GM18519 (cell line): ENCODE results near the gene CARS1.

Experiments
- ATAC-seq: cut with Tn5 transposase; IDR thresholded peaks from one replicate; pipeline ENCODE4 v1.9.1; 2021; ENCODE audit warnings: mild to moderate bottlenecking, moderate library complexity; ENCODE audit not compliant: unreplicated experiment, low FRiP score

CARS1 gene

DNA sequence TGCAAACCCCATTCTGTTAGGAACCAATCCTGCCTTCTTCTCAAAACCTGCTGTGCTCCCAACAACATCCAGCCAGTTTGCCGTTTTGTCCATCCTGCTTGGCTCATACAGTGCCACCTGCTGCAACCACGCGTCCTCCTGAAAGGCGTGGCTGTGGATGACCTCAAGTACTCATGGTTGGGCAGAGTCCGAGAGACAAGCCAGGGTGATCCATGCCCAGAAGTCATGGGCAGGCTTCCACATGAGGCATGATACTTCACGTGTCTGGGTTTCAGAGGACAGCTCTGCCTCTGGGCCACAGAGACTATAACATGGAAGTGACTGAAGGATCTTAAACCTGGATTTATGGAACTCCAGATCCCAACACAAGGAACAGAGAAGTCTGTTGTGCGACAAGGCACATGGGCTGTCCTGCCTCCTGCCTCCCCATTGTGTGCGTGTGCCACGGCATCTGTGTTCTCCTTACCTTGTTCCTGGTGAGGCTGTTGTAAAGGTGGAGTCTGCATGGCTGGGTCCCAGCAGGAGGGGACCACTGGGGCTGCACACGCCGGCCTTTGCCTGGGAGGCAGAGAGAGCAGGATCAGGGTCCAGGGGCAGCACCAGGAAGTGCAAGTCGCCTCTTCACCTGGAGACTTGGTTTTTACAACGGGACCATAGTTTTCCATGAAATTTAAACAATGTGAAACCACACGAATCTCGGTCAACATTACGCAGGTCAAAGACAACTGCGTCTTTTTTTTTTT is 15.4 kb downstream of the CARS1 start:
- ATAC-seq, result no peak

DNA sequence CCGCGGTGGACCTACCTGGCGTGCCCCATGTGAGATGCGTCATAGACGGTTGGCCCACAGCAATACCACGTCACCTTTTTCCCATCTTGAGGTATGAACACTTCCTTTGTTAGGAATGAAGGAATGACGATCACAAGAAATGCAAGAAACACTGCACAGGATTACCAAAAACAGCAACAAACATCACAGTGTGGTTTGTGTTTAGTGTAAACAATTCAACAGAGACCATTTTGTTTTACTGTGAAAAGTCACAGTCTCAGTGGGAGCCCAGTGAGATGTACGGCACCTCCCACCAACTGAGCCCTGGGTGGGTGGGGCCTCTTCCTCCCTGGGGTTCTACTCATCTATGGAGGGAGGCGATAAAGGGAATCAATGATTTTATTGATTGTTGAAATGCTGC is 16.3 kb downstream of the CARS1 start:
- no peak for ATAC-seq

DNA sequence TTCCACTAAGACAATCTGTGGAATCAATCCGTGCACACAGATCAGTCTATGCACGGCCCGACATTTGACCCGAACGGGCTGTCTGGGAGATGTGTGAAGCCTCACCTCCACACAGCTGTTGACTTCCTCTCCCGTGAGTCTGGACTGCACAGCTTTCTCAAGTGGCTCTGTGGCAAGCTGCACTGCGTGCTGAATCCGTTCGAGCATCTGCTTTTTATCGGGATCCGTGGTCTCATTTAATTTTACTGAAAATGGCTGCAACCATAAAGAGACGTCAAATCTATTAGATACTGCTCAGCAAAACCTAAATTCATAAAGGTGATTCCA is 19.3 kb downstream of the CARS1 start:
- ATAC-seq, result no peak

DNA sequence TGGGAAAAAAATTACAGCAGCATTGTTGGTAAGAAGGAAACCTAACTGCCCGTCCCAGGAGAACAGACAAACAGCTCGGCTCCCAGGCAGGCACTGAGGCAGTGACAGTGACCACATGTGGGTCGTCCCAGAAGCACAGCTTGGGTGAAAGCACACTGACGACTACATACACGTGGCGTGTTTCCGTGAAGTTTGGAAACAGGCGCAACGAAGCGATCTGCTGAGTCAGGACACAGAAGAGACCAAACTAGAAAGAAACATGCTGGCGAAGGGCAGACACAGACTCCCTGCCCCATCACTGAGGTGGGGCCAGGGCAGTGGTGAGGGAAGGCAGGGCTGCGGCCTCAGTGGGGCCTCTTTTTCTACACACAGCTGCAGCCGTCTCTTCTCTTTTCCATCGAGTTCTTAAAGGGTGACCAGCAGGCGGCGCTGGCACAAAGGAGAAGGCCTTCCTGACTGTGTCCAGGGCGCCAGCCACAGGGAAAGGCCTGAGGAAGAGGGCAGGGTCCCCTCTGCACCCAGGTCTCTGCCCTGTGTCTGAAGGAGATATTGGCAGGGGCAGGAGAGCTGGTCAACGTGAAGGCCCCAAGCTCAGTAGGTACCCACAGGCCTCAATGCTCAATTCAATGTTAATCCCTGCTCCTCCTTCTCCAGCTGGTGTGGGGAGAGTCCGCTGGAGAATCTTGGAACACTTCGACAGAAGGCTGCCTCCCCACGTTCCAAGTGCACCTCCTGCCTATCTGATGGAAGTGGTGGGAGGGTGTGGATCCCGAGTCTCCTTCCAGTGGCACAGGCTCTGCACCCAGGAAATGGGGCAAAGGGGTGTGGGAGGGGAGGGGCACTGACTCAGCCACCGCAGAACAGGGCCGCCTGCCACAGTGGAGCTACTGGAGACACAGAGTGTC is 19.9 kb downstream of the CARS1 start:
- no peak for ATAC-seq

DNA sequence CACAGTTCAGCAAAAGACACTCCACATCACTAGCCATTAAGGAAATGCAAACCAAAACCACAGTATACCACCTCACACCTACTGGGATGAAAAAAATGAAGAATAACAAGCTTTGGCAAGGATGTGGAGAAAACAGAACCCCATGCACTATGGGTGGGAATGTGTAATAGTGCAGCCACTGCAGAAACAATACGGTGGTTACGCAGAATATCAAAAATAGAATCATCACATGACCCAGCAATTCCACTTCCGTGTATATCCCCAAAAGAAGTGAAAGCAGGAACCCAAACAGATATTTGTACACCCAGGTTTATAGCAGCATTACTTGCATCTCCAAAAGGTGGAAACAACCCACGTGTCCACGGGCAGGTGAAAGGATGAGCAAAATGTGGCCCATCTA is 20.8 kb downstream of the CARS1 start:
- no peak for ATAC-seq

DNA sequence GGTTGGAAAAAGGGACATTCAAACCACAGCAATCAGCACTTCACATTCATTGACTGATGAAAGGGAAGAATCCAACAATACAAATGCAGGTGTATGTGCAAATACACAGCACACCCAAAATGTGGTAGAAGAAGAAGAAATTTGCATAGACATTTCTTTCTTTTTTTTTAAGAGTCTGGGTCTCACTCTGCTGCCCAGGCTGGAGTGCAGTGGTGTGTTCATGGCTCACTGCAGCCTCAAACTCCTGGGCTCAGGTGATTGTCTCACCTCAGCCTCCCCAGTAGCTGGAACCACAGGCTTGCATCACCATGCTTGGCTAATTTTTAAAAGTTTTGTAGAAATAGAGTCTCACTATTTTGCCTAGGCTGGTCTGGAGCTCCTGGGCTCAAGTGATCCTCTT is 21.9 kb downstream of the CARS1 start:
- ATAC-seq, result no peak

DNA sequence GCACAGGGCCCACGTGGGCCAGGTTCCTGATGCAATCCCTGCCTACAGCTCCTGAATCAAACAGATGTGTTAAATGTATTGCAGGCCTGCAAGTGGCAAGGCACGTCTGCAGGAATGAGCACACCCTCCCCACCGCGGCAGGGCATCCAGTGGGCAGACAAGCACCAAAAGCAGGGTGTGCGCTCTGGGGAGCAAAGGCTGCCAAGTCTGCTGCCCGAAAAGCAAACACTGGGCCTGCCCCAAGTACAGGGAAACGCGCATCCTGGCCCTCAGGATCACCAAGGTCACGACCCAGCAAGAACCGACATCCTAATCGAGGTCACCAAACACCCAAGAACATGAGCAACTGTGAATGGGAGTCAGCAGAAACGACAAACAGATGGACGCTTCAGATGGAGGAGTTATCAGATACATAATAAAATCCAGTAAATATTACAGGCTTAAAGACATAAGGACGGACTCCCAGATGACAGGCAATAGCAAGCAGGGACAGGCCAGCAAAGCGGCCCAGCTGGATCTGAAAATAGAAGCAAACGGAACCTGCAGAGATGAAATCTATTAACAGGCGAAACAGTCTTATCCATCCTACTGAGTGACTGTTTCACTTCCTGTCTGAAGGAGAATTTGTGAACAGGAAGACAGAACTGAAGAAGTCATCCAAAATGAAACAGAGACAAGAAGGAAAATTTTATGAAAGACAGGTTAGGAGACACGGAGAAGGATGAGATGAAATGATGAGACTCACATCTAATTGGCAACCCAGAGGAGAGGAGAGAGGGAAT is 26.7 kb downstream of the CARS1 start:
- ATAC-seq, result no peak

DNA sequence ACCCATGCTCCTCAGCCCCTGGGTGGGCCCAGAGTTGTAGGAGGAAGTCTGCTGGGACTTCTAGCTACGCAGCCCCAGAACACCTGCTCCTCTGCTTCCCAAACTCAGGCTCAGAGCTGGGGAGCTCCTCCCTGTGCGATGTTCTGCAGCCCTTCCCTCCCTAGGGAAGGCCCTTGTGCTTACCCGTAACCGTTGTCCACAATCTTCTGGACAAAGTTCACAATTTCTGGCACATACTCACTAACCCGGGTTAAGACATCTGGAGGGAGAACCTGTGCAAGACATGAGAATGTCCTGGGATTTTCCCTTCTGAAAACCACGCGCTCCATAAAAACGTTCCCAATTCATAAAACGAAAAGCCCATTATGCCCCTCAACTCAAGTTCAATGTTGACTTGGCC is 28.4 kb downstream of the CARS1 start:
- no peak for ATAC-seq

DNA sequence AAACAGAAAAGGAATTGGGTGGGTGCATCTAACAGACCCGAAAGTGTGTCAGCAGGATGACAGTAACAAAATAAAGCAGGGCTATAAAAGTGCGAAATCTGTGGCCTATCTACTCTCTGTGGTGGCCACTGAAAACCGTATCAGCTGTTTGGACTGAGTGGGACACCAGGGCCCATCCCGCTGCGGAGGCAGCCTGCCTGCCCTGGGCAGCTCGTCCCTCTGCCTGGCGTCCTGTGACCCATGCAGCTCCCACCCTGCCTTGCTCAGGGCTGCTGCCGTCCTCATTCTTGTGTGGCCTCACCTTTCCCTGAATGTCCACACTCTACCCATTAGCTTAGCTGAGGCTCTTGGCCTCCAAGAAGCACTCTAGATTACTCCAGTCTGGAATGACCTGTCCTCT is 30.4 kb downstream of the CARS1 start:
- ATAC-seq, result no peak

DNA sequence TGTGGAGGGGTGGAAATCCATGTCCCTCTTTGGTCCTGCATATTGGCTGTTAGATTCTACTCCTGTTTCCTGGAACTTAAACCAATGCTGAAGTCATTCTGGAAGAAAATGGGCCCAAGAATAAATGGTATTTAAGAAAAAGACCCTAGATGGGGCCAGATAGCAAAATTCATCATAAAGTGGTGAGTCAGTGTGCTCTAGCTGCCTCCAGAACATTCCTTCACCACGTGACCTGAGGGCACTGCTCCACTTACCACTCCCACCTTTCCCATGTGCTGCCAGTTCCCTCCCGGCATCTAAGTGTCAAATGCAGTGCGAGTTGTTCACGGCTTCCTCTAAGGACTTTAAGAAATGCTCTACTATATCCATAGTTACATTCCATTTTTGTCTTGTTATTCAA is 34.2 kb downstream of the CARS1 start:
- no peak for ATAC-seq

DNA sequence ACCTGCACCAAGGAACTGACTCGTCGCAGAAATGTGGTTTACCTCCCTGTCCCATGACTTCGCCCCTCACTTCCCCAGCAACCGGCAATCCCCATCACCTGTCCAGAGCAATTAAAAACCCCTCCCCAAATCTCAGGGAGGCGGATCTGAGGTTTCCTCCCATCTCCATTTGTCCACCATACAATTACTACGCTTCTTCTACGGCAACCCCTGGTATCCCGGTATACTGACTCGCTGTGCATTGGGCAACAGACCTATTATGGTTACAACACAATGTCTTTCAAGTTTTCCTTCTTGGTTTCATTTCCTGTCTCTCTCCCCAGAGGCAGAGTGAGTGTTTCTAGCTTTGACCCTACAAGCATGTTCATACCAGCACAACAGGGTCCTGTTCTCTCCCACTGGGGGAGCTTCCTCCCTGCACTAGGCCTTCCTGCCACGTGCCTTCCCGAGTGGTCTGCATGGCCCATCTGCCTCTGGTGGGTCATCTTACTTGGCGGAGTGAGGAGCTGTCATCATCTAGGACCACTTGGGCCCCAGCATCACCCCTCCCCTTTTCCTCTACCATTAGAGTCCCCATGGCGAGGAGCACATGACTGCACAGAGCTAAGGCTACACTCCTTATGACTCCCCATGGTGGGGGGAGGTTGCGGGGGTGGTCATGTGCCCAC is 34.8 kb downstream of the CARS1 start:
- ATAC-seq, result no peak

DNA sequence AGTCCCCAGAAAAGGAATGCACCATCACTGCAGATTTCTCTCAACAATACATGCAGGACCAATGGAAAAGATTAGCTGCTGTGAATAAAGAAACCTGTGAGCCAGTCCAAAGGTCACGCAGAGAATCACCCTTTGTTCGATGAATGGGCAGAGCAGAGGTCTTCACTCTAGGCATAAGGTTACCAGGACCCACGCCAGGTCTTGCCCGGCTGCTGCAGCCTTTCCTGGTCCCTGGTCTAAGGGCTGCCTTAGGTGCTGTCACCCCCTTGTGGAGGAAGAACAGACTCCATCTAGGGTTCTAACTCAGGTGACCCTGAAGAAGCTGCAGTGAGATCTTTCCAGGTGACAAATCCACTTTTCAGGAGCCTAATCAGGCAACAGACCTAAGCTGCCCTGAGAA is 36.1 kb downstream of the CARS1 start:
- no peak for ATAC-seq

DNA sequence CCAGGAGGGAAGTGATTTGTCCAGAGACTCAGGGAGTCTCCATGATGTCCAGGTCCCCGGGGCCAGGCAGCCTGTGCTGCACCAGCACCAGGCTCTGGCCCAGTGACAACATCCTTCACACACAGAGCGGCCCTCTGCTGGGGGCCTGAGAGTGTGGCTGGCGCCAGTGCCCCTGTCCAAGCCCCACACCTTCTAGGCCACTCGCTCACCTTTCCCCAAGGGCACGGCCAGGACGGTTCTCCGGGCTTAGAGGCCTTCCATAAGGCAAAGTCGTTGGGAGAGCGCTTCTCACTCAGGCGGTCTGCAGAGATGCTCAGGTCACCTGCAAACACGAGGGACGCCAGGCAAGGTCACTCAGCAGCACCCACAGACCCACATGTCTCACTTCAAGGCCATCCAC is 37.2 kb downstream of the CARS1 start:
- no peak for ATAC-seq

DNA sequence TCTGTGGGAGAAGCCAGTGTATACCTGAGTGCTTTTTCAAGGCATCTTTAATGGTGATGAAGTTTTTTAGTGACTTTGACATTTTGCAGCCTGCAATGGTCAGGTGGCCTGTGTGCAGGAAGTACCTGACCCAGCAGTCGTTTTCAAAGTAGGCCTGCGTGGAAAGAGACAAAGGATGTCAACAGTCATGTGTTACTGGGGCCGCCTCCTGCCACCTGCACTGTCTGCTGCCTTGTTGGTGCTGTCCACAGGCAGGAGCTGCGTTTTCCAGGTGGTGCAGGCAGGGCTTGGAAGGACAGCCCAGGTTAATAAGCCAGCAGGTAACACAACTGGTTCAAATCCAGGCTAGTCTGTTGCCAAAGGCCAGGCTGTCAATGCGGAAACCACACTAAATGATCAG is 38.6 kb downstream of the CARS1 start:
- no peak for ATAC-seq

DNA sequence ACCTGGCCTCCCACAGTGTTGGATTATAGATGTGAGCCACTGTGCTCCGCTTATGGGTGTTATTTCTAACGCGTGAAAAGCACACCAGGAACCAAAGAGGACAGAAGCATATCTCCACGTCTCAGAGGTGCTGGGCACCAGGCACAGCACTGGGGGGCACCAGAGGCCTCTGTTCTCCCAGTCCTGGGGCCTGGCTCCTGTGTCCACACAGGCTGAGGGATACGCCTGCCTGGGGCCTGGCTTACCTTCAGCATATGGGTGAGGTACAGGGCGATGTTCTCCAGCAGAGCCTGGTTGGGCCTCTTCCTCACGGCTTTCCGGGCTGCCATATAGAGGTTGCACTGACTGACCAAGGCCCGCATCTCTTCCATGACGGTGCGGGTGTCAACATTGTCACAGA is 40.4 kb downstream of the CARS1 start:
- ATAC-seq, result no peak

DNA sequence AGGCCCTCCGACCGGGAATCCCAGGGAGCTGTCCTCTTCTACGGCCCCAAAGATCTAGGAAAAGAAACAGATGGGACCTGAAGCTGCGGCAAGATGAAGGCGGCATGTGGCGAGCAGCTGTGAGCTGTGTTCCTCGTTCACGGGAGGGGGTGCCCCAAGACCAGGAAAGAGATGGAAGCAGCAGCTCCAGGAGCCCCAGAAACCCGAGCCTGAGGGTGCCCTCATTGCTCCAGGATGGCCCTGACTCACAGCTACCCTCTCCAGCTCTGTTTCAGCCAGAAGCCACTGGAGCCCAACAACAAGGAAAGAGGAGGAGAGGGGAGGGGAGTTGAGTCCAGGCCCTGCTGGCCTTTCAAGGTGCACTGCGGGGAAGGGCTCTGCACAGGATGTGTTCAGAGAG is 41.4 kb downstream of the CARS1 start:
- ATAC-seq, result no peak

DNA sequence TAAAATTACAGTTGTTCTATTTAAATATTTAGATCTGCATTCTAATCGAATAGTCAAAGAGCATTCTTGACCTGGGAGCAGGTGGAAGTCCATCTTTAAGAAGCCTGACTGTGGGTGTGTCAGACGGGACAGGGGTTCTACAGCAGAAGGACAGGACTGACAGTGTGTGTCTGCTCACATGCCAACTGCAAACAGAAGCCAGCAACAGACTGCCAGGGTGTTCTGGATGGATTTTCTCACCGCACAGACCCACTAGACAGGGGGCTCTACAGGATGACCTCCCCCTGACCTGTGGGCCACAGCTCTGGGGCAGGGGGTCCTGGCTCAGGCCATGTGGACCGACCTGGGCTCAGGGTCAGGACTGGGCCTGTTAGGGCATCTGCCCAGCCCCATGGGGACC is 42.3 kb downstream of the CARS1 start:
- no peak for ATAC-seq

DNA sequence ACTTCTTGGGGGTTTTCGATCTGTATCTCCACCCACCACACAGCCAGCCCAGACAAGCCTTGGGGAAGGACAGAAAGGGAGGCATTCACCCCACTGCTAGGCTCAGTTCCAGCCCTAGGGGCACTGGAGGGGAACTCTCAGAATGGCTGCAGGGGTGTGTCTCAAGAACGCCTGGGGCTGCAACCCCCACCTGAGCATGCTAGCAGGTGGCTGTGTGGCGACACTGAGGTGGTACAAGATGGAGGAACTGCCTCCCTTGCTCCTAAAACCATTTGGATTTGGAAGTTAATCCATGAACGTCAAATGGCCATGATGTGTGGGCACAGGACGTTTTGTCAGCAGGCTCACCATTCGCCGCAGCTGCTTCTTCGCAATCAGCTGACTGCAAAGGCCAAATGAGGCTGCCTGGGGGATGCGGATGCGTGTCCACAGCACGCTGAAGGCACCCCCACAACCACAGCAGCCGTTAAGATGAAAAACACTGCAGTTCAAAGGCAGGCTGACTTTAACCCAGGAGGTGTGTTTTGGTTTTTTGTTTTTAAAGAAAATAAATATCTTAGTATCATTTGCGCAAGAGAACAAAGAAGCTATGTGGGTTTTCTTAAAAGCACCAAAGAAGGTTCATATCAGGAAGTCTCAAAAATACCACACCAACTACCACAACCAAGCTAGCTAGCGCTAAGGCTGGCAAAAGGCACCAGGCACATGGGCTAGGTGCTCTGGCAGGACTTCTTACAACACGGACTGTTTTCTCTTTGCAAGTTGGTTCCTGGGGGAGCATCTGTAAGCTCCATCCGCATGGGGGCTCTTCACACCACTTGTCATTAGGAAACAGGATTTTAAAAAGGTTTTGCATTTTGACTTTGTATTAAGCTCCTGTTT is 42.9 kb downstream of the CARS1 start:
- ATAC-seq, result no peak

DNA sequence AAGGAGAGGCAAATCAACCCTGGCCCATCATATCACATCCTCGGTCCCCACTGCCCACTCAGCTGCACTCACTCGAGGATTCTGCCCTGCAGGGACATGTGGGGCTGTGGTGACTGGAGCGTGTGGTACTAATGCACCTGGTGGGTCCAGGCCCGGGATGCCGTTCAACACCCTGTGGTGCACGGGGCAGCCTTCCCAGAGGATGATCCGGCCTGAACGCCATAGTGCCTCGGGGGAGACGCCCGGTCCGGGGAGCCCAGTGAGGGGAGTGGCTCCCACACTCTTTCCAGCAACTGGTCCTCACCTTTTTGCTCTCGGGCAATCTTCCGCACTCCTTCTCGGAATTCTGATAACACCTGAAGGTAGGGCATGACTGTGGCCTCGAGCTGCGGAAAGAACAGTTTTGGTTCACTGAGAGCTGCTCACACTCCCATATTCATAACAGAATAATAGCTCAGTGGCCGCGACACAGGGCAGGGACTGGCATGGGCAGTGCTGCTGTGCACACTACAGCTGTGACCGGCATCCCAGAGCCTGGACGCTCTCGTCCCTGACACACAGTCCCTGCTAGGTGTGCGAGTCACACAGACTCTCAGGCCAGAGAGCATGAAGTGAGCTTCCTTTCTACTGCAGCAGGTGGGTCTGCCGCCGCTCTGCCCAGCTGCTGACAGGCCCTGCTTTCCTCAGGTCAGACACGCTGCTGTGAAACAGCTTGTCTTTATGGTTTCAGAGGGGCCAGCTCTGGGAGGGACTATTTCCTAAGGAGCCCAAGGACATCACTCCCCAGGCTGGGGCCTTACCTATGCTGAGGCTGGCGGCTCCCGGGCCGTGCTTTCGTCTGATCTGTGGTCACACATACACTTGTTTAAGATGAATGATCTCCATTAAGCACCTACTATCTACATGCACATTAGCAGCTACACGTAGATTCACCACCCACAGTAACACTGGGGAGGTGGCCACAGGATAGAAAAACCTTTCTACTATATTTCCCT is 45.0 kb downstream of the CARS1 start:
- no peak for ATAC-seq
